K562 (cell line): Measurements from ENCODE around the gene CEACAM21. TPM values are rescaled to one million over a fixed set of nuclear protein-coding genes. Genes with fewer than 3 reads are reported as not detected.

ENCODE experiments used
- ATAC-seq: fragments of 200-7000 bp; cut with Tn5 transposase; 3 replicates; pipeline ENCODE4 v1.9.1; 2020; ENCODE audit warnings: moderate library complexity
- BruUV-seq: library from RNA; stranded (reverse); fragments of 400-500 nt; replicated peaks from 2 replicates; lab custom pipeline; 2021; lab: Mats Ljungman, UMichigan
- CTCF ChIA-PET: fragments of 300-600 bp; formaldehyde crosslinking; extraction: SDS; loops from one replicate; lab custom pipeline; 2021; ENCODE audit warnings: low intra/inter-chr PET ratio; lab: Yijun Ruan, JAX
- POLR2A ChIA-PET: fragments of 300-600, 350-650 bp; sonication (Branson Sonifier 250); formaldehyde crosslinking; extraction: SDS; loops from one replicate; lab custom pipeline; 2021; ENCODE audit warnings: antibody characterized with exemption, inconsistent platforms; lab: Yijun Ruan, JAX
- DNase-seq, 4 experiments: peaks; one replicate each; pipeline versions ENCODE4 v3.0.0 to v3.0.0-alpha.2; 2011 to 2018; ENCODE audit warnings: low spot score in 3 of 4, mixed read lengths in 3 of 4; ENCODE audit errors: extremely low read depth in 1 of 4
- FAIRE-seq: peaks from 2 replicates; lab custom pipeline; 2011; peaks lifted over from hg19 to GRCh38; lab: Jason Lieb, UNC
- H2AFZ ChIP-seq: 2 replicates; pipeline ENCODE4 v1.6.0; 2011; ENCODE audit warnings: low read depth, low read length, control low read depth, inconsistent platforms
- H3K27ac ChIP-seq: fragments of 200-600 bp; 3 replicates; pipeline ENCODE4 v1.8.0; 2011; ENCODE audit warnings: low read depth, mild to moderate bottlenecking, control low read depth, inconsistent platforms, low read length, moderate library complexity, mixed read lengths; ENCODE audit errors: extremely low read depth
- H3K27me3 ChIP-seq, 2 experiments: fragments of 300-600 bp in 1 of 2; 2 replicates in 1 of 2; 3 replicates in 1 of 2; pipeline versions ENCODE4 v1.6.0 to v1.8.0; 2011; ENCODE audit warnings: inconsistent platforms in 2 of 2, low read length in 2 of 2, mild to moderate bottlenecking in 1 of 2, mixed read lengths in 1 of 2, moderate library complexity in 1 of 2; ENCODE audit not compliant: control insufficient read depth in 2 of 2, insufficient read depth in 2 of 2
- H3K36me3 ChIP-seq: fragments of 300-600 bp; 3 replicates; pipeline ENCODE4 v1.8.0; 2011; ENCODE audit warnings: mild to moderate bottlenecking, low read length, inconsistent platforms; ENCODE audit not compliant: control insufficient read depth, insufficient read depth
- H3K4me1 ChIP-seq, 2 experiments: fragments of 200-600 bp in 1 of 2; replicated peaks in 1 of 2; 2 replicates in 1 of 2; 3 replicates in 1 of 2; pipeline versions ENCODE4 v1.5.1 to v1.8.0; 2011; ENCODE audit warnings: inconsistent platforms in 2 of 2, low read length in 2 of 2, mild to moderate bottlenecking in 1 of 2, mixed read lengths in 1 of 2, moderate library complexity in 1 of 2; ENCODE audit not compliant: control insufficient read depth in 2 of 2, insufficient read depth in 2 of 2
- H3K4me2 ChIP-seq: 2 replicates; pipeline ENCODE4 v1.6.1; 2011; ENCODE audit warnings: low read length, control low read depth, inconsistent platforms, mixed read lengths; ENCODE audit not compliant: insufficient read depth
- H3K4me3 ChIP-seq: fragments of 200-600 bp; sonication (generic), shearing (Covaris generic); 2 replicates; pipeline ENCODE4 v1.5.1; 2016; ENCODE audit warnings: control low read depth, inconsistent platforms
- H3K79me2 ChIP-seq: fragments of 200-600 bp; 3 replicates; pipeline ENCODE4 v1.8.0; 2011; ENCODE audit warnings: low read length, inconsistent platforms; ENCODE audit not compliant: control insufficient read depth, insufficient read depth
- H3K9ac ChIP-seq, 2 experiments: 2 replicates each; pipeline versions ENCODE4 v1.6.0 to v1.6.1; 2011; ENCODE audit warnings: low read depth in 2 of 2, low read length in 2 of 2, control low read depth in 1 of 2, inconsistent platforms in 1 of 2, mild to moderate bottlenecking in 1 of 2, mixed read lengths in 1 of 2; ENCODE audit not compliant: insufficient read depth in 1 of 2
- H3K9me1 ChIP-seq: one replicate; pipeline ENCODE4 v1.6.0; 2011; ENCODE audit warnings: inconsistent platforms, mild to moderate bottlenecking, low read length, moderate library complexity; ENCODE audit not compliant: control insufficient read depth, insufficient read depth
- H3K9me3 ChIP-seq: replicated peaks from 2 replicates; pipeline ENCODE4 v1.5.1; 2011; ENCODE audit warnings: low read depth, low read length, inconsistent platforms; ENCODE audit not compliant: control insufficient read depth, insufficient read depth
- H4K20me1 ChIP-seq: replicated peaks from 2 replicates; pipeline ENCODE4 v1.6.1; 2011; ENCODE audit warnings: low read length, inconsistent platforms, mixed read lengths; ENCODE audit not compliant: control insufficient read depth, insufficient read depth
- HCFC1 ChIP-seq: IDR thresholded peaks from 2 replicates; pipeline ENCODE4 v1.6.1; 2012; ENCODE audit warnings: low read depth, low read length, improper control_type of control experiment
- KDM5B ChIP-seq: fragments of 200-600 bp; sonication (generic); IDR thresholded peaks from 2 replicates; pipeline ENCODE4 v1.6.1; 2012; ENCODE audit warnings: low read depth, mild to moderate bottlenecking, moderate library complexity, low read length, control low read depth, inconsistent platforms; ENCODE audit not compliant: insufficient replicate concordance
- NR3C1 ChIP-seq: sonication (generic); formaldehyde crosslinking; IDR thresholded peaks from 2 replicates; pipeline ENCODE4 v1.8.1; 2022; ENCODE audit warnings: missing genetic modification reagents
- RBM14 ChIP-seq: fragments of 200-400 bp; formaldehyde crosslinking; IDR thresholded peaks from 2 replicates; pipeline ENCODE4 v1.6.1; 2018; ENCODE audit warnings: low read depth, mild to moderate bottlenecking, low read length, moderate library complexity, borderline replicate concordance; ENCODE audit not compliant: insufficient read depth
- SIN3A ChIP-seq, 2 experiments: fragments of 150-350 bp in 1 of 2; IDR thresholded peaks; 2 replicates each; pipeline ENCODE4 v1.6.1; 2011 to 2016; ENCODE audit warnings: borderline replicate concordance in 2 of 2, low read depth in 2 of 2, low read length in 2 of 2, mild to moderate bottlenecking in 2 of 2, moderate library complexity in 2 of 2; ENCODE audit not compliant: control insufficient read depth in 1 of 2
- WGBS: fragments of 100-300 bp; shearing (Covaris generic); methylation state at CpG from one replicate; pipeline ENCODE4 v1.1.6; 2016; ENCODE audit warnings: low coverage, mixed read lengths; ENCODE audit not compliant: insufficient coverage; ENCODE audit errors: missing lambda C conversion rate; 5-methylcytosine and 5-hydroxymethylcytosine counted together
- in situ Hi-C: fragments of 300-500 bp; cut with MboI; formaldehyde crosslinking; loops from 4 replicates; pipeline ENCODE4 v1.15.0; 2018; ENCODE audit warnings: inconsistent platforms, mixed read lengths
- intact Hi-C: fragments of 100-400 bp; cut with micrococcal nuclease; formaldehyde crosslinking; loops from 2 replicates; pipeline ENCODE4 v1.14.2; 2022
- polyA plus RNA-seq, 8 experiments: library from polyadenylated mRNA; depleted of rRNA in 4 of 8; stranded (reverse) in 5 of 8; unstranded in 3 of 8; fragments of >200 nt; fragmentation: Nextera tagmentation in 2 of 8; fragmentation: Illumina TruSeq in 1 of 8; extraction: Ambion mirVana in 2 of 8; extraction: Trizol in 1 of 8; gene quantifications; 2 replicates each; pipeline versions ENCODE4 v1.2.1 to v1.2.3, GENCODE V29; 2011 to 2014; ENCODE audit warnings: inconsistent platforms in 1 of 8, missing spikeins in 1 of 8
- total RNA-seq, 7 experiments: library from RNA; depleted of rRNA in 6 of 7; stranded (reverse); fragments of >200 nt in 6 of 7; fragmentation: Illumina TruSeq in 2 of 7; extraction: Trizol in 2 of 7; gene quantifications; 2 replicates each; pipeline versions ENCODE4 v1.2.1 to v1.2.3, GENCODE V29; 2011 to 2021; ENCODE audit warnings: low replicate concordance in 1 of 7

CEACAM21 gene
- total and polyA plus RNA-seq, 9 of the 15 experiments (the other 6 are each of a cell fraction or from before 2014, with no cell fraction given) = 0.06 to 0.40 (median 0.18) TPM; not detected in 1

DNA sequence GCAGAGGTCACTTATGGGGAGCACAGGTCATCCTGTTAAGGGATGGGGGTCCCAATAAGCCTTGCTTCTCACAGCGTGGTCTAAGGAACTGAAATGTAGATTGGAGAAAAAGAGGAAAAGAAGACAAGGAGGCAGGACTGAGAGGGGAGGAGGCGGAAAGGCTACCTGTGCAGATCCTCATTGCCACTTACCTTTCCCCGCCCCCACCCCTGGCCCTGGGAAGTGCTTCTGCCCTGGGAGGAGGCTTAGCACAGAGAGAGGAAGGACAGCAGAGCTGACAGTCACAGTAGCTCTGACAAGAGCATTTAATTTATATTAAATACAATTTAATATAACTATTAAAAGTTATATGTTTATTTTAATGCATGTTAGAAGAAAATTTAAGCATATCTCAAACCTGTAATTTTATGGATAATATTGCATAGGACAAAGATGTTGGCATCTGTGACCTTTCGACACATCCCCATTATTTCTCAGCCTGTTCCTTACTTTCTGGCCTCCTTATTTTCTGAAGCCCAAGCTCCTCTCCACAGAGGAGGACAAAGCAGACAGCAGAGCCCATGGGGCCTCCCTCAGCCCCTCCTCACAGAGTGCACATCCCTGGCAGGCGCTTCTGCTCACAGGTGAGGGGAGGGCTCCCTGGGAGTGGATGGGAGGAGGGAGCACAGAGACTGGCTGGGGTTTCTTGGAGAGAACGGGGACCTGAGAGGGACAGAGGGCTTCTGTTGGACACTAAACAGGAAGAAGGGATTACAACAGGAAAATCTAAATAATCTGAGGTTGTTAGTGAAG is 23.4 kb downstream of the CEACAM21 start:
- ChIA-PET POLR2A (interaction anchor here (1.2 kb wide), 1 partner anchor 291 kb away, joined by 3 read pairs; no protein-coding TSS in a partner anchor), CTCF (no interaction called here)
- H3K36me3 ChIP-seq = no peaks in the 10 kb centered on the region
- intact Hi-C loops (no loop called here), in situ Hi-C loops (no loop called here)
- no TSS peak for BruUV-seq
- no peaks in the 10 kb centered on the region for H3K9me3 ChIP-seq
- H3K4me2 ChIP-seq = no peak overlapping the region
- no peaks in the 10 kb centered on the region for H4K20me1 ChIP-seq
- no peak for ATAC-seq
- DNase-seq = no peak
- H2AFZ ChIP-seq = no peak overlapping the region
- peaks cover 3 to 9% of the 10 kb centered on the region in 2 experiments; a peak in 3 of 5 replicates for H3K27me3 ChIP-seq
- H3K27ac ChIP-seq = no peak overlapping the region
- TF ChIP-seq SIN3A (IDR thresholded peaks at IDR 0.05; ENCODE audit: borderline replicate concordance in 2 of 2, control insufficient read depth in 1 of 2, low read depth in 2 of 2, low read length in 2 of 2) (no peak), NR3C1 (no peak), KDM5B (no peak)
- no peak for FAIRE-seq
- 3% methylated on average over 4 of the region's 6 CpGs for WGBS
- no peak overlapping the region for H3K4me3 ChIP-seq
- H3K79me2 ChIP-seq = no peaks in the 10 kb centered on the region
- no peak overlapping the region for H3K9ac ChIP-seq
- no peaks in the 10 kb centered on the region for H3K4me1 ChIP-seq
- no peaks in the 10 kb centered on the region for H3K9me1 ChIP-seq

DNA sequence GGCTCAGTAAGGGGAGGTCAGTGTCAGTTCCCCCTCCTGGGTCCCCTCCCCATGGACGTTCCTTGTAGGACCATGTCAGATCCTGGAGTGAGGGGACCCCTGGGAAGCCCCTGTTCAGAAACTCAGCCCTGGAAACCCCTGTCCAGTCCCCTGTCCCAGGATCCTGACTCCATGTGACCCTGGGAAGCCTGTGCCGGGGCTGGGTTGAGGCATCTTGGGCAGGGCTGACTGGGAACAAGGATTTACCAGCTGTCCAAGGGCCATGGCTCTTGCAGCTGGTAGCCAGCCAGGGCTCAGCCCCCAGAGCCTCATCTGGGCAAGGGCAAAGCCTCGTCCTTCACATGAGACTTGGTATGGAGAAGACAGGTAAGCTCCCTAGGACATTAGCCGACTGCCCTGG is 25.8 kb downstream of the CEACAM21 start:
- H2AFZ ChIP-seq = no peak overlapping the region
- FAIRE-seq (no peak), ATAC-seq (no peak), DNase-seq (no peak)
- H3K27me3 ChIP-seq = peaks cover 3 to 14% of the 10 kb centered on the region in 2 experiments; a peak in 3 of 5 replicates
- no peak overlapping the region for H3K4me2 ChIP-seq
- no TSS peak for BruUV-seq
- no peak overlapping the region for H3K9ac ChIP-seq
- in situ Hi-C loops (no loop called here), intact Hi-C loops (no loop called here)
- H3K27ac ChIP-seq = no peak overlapping the region
- H3K4me3 ChIP-seq = no peak overlapping the region
- CTCF ChIA-PET = no interaction called here
- no peaks in the 10 kb centered on the region for H3K9me3 ChIP-seq
- no peaks in the 10 kb centered on the region for H4K20me1 ChIP-seq
- no peaks in the 10 kb centered on the region for H3K9me1 ChIP-seq
- no peaks in the 10 kb centered on the region for H3K36me3 ChIP-seq
- no peaks in the 10 kb centered on the region for H3K79me2 ChIP-seq
- POLR2A ChIA-PET = interaction anchor here (0.6 kb wide), 1 partner anchor 13 kb away, joined by 3 read pairs; no protein-coding TSS in a partner anchor
- TF ChIP-seq HCFC1 (no peak), RBM14 (no peak)
- no peaks in the 10 kb centered on the region for H3K4me1 ChIP-seq
- WGBS = 0% methylated on average over 4 of the region's 4 CpGs
